ENCODE measurements around the gene TFG. TPM values are rescaled to one million over a fixed set of nuclear protein-coding genes. Genes with fewer than 3 reads are reported as not detected.

TFG gene
- total RNA-seq, 1 experiment from 2014 or later, result 138 TPM

GRCh38 chr3:100765437-100765975 lies 56.2 kb downstream of the TFG start:
- ChIA-PET CTCF (no interaction called here), POLR2A (no interaction called here)

GRCh38 chr3:100766069-100766468 lies 56.8 kb downstream of the TFG start:
- ChIA-PET POLR2A (no interaction called here), CTCF (no interaction called here)
- intact Hi-C loops (cut with micrococcal nuclease; ENCODE audit: unreplicated experiment), result no loop called here
- Mint-ChIP-seq H3K4me3 (ENCODE audit: unreplicated experiment) (no peak overlapping the region), H3K27ac (ENCODE audit: unreplicated experiment) (no peak overlapping the region), H3K27me3 (ENCODE audit: insufficient read depth, unreplicated experiment) (peaks cover 4% of the 10 kb centered on the region), H3K4me1 (ENCODE audit: low read depth, unreplicated experiment) (no peaks in the 10 kb centered on the region), H3K9me3 (ENCODE audit: unreplicated experiment) (no peaks in the 10 kb centered on the region), H3K36me3 (ENCODE audit: insufficient read depth, unreplicated experiment) (no peaks in the 10 kb centered on the region)
- H3K36me3 ChIP-seq (ENCODE audit: control insufficient read depth, insufficient read depth, low read length), result no peaks in the 10 kb centered on the region
- BruUV-seq (replicated peaks), result no TSS peak
- H3K4me3 ChIP-seq (ENCODE audit: low read depth, low read length), result no peak overlapping the region
- H3K4me1 ChIP-seq, result no peaks in the 10 kb centered on the region
- H3K27me3 ChIP-seq (replicated peaks; ENCODE audit: control insufficient read depth, insufficient read depth, low read length), result no peaks in the 10 kb centered on the region; the same call in 1 of the 2 replicates
- no peak for DNase-seq
- no peak for TF ChIP-seq CTCF (IDR thresholded peaks at IDR 0.05; ENCODE audit: insufficient read depth in 1 of 2, low read depth in 1 of 2, low read length in 1 of 2, severe bottlenecking in 1 of 2, unreplicated experiment in 1 of 2)
- no peaks in the 10 kb centered on the region for H3K9me3 ChIP-seq

More at GRCh38 chr3:100765437-100765975, 56.2 kb downstream of the TFG start:
- H3K27me3 Mint-ChIP-seq (ENCODE audit: insufficient read depth, unreplicated experiment), result peaks cover 4% of the 10 kb centered on the region
- no peaks in the 10 kb centered on the region for H3K4me1 Mint-ChIP-seq (ENCODE audit: low read depth, unreplicated experiment)
- H3K27me3 ChIP-seq (replicated peaks; ENCODE audit: control insufficient read depth, insufficient read depth, low read length), result no peaks in the 10 kb centered on the region; the same call in 1 of the 2 replicates
- H3K4me1 ChIP-seq, result no peaks in the 10 kb centered on the region
- intact Hi-C loops (cut with micrococcal nuclease; ENCODE audit: unreplicated experiment), result no loop called here
- H3K36me3 ChIP-seq (ENCODE audit: control insufficient read depth, insufficient read depth, low read length), result no peaks in the 10 kb centered on the region
- H3K9me3 Mint-ChIP-seq (ENCODE audit: unreplicated experiment), result no peaks in the 10 kb centered on the region
- H3K9me3 ChIP-seq, result no peaks in the 10 kb centered on the region
- BruUV-seq (replicated peaks), result no TSS peak
- H3K4me3 Mint-ChIP-seq (ENCODE audit: unreplicated experiment), result no peak overlapping the region
- H3K36me3 Mint-ChIP-seq (ENCODE audit: insufficient read depth, unreplicated experiment), result no peaks in the 10 kb centered on the region
- no peak overlapping the region for H3K4me3 ChIP-seq (ENCODE audit: low read depth, low read length)
- no peak for TF ChIP-seq CTCF (IDR thresholded peaks at IDR 0.05; ENCODE audit: insufficient read depth in 1 of 2, low read depth in 1 of 2, low read length in 1 of 2, severe bottlenecking in 1 of 2, unreplicated experiment in 1 of 2)
- no peak for DNase-seq
- H3K27ac Mint-ChIP-seq (ENCODE audit: unreplicated experiment), result no peak overlapping the region

GRCh38 chr3:100769693-100770092 lies 60.4 kb downstream of the TFG start:
- BruUV-seq (replicated peaks), result no TSS peak
- DNase-seq, result no peak
- Histone ChIP-seq H3K4me1 (no peaks in the 10 kb centered on the region), H3K9me3 (no peaks in the 10 kb centered on the region), H3K36me3 (ENCODE audit: control insufficient read depth, insufficient read depth, low read length) (no peaks in the 10 kb centered on the region), H3K27me3 (replicated peaks; ENCODE audit: control insufficient read depth, insufficient read depth, low read length) (no peaks in the 10 kb centered on the region; the same call in 1 of the 2 replicates), H3K4me3 (ENCODE audit: low read depth, low read length) (no peak overlapping the region)
- Mint-ChIP-seq H3K36me3 (ENCODE audit: insufficient read depth, unreplicated experiment) (no peaks in the 10 kb centered on the region), H3K4me3 (ENCODE audit: unreplicated experiment) (no peak overlapping the region), H3K4me1 (ENCODE audit: low read depth, unreplicated experiment) (no peaks in the 10 kb centered on the region), H3K9me3 (ENCODE audit: unreplicated experiment) (no peaks in the 10 kb centered on the region), H3K27me3 (ENCODE audit: insufficient read depth, unreplicated experiment) (peaks cover 3% of the 10 kb centered on the region), H3K27ac (ENCODE audit: unreplicated experiment) (no peak overlapping the region)
- ChIA-PET CTCF (interaction anchor here (1.3 kb wide), 1 partner anchor 307 kb away, joined by 3 read pairs; no protein-coding TSS in a partner anchor), POLR2A (no interaction called here)
- no peak for TF ChIP-seq CTCF (IDR thresholded peaks at IDR 0.05; ENCODE audit: insufficient read depth in 1 of 2, low read depth in 1 of 2, low read length in 1 of 2, severe bottlenecking in 1 of 2, unreplicated experiment in 1 of 2)
- intact Hi-C loops (cut with micrococcal nuclease; ENCODE audit: unreplicated experiment), result no loop called here
